Spleen (tissue), 7 donors: ENCODE measurements around the gene RPTN.

Experiments used
- CTCF ChIP-seq, 11 experiments: fragments of 200-600 bp in 7 of 11; fragments of 450-650 bp in 4 of 11; sonication (generic) in 4 of 11; IDR thresholded peaks in 8 of 11; conservative IDR thresholded peaks in 3 of 11; 1 replicate in 7 of 11; 2 replicates in 4 of 11; pipeline versions ENCODE4 v1.4.0 to v1.8.0; 2016 to 2021; ENCODE audit warnings: antibody characterized with exemption in 11 of 11, inconsistent platforms in 4 of 11, mild to moderate bottlenecking in 1 of 11
- POLR2A ChIP-seq, 3 donors: fragments of 450-650 bp; IDR thresholded peaks; one replicate each; pipeline ENCODE4 v1.5.1; 2017; ENCODE audit warnings: antibody characterized with exemption in 3 of 3, mild to moderate bottlenecking in 1 of 3
- POLR2AphosphoS5 ChIP-seq, 3 donors: sonication (generic); formaldehyde crosslinking; IDR thresholded peaks; one replicate each; pipeline ENCODE4 v1.5.1; 2017; ENCODE audit warnings: antibody characterized with exemption in 3 of 3
- donor health status: DM: no; HTN: no; CAD: no; lungs with moderate emphysema.
- donor health status: DM: no; HTN: no; CAD: no.
- donor health status: DM: no; HTN: no; CAD: no.

GRCh38 chr1:152182431-152182830 lies 23.4 kb upstream of the RPTN start:
- TF ChIP-seq CTCF (IDR thresholded peaks at IDR 0.05 in 8 of 11, conservative IDR thresholded peaks at IDR 0.05 in 3 of 11) = peak in 8 of 11 experiments; percentile 18 to 62 (median 54)
- no peak for TF ChIP-seq POLR2AphosphoS5 (IDR thresholded peaks at IDR 0.05)
- no peak for TF ChIP-seq POLR2A (IDR thresholded peaks at IDR 0.05)
